GM12872 (cell line): ENCODE results near the gene IL1RL2.
A peak's percentile ranks its signal among the peaks of the same experiment; 100 is the strongest.

Experiments used
- TF ChIP-seq, protein P1 (sequence below): IDR thresholded peaks from 3 replicates; pipeline ENCODE4 v1.5.1; 2011; ENCODE audit warnings: low read depth, mild to moderate bottlenecking, low read length, moderate library complexity; ENCODE audit not compliant: insufficient read depth

The IL1RL2 gene

DNA sequence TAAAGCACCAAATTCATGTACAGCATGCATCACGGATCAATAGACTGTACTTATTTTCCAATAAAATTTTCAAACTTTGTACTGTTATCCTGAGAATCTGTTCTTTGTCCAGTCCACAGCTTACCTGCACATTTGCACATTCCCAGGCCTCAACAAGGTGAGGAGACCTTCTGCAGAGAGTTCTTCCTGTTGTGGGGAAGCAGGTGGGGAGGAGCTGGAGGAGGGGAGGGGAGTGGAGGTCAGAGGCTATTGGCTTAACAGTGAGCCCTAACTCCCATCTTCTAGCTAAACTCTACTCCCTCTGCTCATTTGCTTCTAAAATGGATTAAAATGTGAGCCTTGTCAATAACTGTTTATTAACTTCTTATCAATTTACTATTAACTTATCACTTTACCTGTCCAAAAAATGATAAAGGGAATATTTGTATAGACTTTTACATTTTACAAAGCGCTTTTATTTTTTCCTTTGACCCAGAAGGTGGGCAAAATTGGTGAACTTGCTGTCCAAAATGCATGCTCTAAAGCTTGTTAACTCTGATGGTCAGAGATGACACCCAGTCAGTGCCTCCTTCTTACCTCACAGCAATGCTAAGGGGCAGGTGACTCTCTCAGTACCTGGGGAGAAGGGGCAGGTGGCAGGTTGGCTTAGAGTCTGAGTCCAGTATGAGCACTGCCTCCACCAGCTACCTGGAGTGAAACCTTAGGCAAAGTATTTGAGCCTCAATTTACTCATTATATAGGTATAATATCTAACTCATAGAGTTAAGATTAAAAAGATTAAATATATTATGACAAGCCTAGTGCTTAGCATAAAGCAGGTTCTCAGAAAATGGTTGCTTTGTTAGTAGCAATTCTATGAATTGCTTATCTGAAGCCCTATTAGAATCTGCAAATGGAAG, 6.8 kb upstream of the IL1RL2 start:
- TF ChIP-seq, protein P1, sequence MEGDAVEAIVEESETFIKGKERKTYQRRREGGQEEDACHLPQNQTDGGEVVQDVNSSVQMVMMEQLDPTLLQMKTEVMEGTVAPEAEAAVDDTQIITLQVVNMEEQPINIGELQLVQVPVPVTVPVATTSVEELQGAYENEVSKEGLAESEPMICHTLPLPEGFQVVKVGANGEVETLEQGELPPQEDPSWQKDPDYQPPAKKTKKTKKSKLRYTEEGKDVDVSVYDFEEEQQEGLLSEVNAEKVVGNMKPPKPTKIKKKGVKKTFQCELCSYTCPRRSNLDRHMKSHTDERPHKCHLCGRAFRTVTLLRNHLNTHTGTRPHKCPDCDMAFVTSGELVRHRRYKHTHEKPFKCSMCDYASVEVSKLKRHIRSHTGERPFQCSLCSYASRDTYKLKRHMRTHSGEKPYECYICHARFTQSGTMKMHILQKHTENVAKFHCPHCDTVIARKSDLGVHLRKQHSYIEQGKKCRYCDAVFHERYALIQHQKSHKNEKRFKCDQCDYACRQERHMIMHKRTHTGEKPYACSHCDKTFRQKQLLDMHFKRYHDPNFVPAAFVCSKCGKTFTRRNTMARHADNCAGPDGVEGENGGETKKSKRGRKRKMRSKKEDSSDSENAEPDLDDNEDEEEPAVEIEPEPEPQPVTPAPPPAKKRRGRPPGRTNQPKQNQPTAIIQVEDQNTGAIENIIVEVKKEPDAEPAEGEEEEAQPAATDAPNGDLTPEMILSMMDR, result no peak

DNA sequence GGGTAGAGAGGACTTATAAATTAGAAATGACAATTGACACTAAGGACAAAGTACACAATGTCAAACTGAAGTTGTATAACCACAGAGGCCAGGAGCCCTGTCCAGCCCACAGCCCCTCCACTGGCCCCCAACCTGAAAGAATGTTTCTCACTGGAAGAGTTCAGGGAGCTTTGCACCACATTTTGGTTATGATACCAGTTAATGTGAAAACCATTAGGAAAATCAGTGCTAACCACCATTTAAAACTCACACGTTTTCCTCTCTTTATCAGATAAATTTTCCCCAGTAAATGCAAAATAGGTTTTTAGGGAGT, 6.2 kb upstream of the IL1RL2 start:
- TF ChIP-seq, protein P1, result no peak

DNA sequence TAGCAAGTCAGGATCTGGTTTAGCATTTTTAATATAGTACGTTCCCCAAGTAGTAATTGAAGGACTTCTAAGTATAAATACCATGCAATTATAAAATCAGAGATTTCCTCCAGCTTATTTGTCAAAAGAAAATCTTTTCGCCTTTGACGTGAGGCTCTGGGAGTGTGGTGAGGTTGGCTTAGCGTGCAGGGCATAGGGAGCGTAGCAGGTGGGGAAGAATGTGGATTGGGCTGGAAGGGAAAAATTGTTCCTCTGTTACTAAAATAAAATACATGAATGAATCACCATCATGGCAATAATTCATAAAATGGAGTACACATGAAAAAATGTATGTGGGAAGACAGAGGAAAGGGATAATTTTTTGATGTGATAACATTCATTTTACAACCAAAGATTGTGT, 5.4 kb upstream of the IL1RL2 start:
- TF ChIP-seq, protein P1, result no peak

DNA sequence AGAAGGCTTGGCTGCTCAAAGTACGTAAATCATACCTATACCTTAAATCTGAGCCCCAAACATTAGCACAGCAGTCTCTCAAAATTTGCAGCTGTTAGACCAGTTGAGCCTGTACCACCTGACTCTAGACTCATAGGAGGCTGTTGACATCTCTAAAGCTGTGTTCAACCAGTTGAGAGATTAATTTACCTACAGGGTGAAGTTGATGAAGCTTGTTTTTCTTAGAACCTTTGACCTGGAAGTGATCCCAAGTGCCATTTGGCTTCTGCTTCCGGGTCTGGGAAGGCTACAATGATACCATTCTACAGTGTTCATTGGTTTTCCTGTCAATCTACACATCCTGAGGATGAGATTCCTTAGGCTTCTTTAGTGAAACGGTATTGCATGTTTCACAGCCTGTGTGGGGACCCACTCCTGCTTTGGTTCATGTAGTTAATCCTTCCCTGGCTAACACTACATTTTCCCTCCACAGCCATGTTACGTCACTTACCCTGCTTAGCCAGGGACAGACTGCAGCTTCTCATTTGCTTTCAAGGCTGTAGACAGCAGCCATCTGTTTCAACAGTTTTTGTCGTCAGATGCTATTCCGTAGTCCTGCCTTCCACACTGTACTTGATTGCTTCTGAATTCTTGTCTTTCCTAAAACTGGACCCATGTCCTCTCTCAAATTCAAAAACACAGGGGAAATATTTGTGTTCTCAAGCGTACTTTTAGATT, 4.7 kb upstream of the IL1RL2 start:
- TF ChIP-seq, protein P1, result no peak

- TF ChIP-seq, protein P1, result no peak
These were observed 2.8 kb upstream of the IL1RL2 start for GRCh38 chr2:102184018-102184417.

- TF ChIP-seq, protein P1, result no peak
These were observed 2.3 kb upstream of the IL1RL2 start for GRCh38 chr2:102184568-102184967.

DNA sequence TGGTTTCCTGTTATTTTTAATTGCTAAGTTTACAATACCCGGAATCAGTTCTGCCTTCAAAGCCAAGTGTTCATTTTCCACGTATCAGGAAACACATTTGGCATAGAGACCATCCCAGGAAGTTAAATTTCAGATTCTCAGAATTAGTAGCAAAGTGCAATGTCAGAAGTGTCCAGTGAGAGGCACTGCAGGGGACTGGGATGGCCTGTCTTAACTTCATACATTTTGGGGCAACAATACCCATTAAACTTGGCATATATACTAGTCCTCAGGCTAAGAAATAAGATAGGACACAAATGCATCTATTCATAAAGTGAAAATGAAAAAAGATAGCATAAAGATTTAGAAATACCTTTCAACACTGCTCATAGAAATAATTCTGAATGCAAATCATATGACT, 1.5 kb upstream of the IL1RL2 start:
- TF ChIP-seq, protein P1, result peak; percentile 32; the same call in 1 of the 3 replicates
